Upper lobe of left lung (tissue), 4 donors: ENCODE measurements around the gene SENP7.

Source experiments
- POLR2AphosphoS5 ChIP-seq, 2 donors: sonication (generic); formaldehyde crosslinking; IDR thresholded peaks; one replicate each; pipeline ENCODE4 v1.5.1; 2017; ENCODE audit warnings: antibody characterized with exemption in 2 of 2
- TF ChIP-seq, protein P1 (sequence below), 6 experiments: fragments of 450-650 bp in 4 of 6; fragments of 200-600 bp in 2 of 6; sonication (generic) in 2 of 6; IDR thresholded peaks; one replicate each; pipeline ENCODE4 v1.5.1; 2016 to 2019; ENCODE audit warnings: antibody characterized with exemption in 6 of 6

DNA sequence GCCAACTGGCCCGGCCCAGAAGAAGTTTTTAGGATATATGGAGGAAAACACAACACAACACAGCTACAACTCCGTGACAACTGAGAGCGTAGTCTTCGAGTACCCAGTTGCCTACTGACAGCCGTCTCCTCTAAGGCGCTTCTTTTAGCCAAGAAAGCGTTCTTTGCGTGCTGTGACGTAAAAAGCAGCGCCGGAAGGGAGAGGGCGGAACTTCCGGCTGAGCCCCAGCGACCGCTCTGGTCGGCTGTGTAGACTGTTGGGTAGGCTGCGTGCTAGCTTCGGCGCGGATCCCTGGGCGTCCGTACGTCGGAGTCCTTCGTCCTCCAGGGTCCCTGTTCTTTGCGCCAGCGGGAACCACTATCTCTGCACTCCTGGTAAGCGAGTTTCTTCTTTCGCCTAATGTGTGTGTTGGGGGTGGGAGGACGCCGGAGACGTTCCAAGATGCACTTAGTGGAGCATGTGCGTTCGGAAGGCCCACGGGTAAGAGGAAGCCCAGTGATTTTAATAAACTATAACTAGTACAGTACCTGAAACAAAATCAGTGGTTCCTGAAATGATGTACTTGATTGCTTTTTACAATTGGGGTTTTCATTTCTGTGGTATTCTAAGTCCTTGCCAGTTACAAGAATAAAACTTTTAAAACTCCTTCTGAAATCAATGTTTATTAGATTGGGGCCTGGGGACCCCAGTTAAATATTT lies 48.8 kb upstream of the SENP7 start, which contains the start of gene TRMT10C:
- TF ChIP-seq, protein P1, sequence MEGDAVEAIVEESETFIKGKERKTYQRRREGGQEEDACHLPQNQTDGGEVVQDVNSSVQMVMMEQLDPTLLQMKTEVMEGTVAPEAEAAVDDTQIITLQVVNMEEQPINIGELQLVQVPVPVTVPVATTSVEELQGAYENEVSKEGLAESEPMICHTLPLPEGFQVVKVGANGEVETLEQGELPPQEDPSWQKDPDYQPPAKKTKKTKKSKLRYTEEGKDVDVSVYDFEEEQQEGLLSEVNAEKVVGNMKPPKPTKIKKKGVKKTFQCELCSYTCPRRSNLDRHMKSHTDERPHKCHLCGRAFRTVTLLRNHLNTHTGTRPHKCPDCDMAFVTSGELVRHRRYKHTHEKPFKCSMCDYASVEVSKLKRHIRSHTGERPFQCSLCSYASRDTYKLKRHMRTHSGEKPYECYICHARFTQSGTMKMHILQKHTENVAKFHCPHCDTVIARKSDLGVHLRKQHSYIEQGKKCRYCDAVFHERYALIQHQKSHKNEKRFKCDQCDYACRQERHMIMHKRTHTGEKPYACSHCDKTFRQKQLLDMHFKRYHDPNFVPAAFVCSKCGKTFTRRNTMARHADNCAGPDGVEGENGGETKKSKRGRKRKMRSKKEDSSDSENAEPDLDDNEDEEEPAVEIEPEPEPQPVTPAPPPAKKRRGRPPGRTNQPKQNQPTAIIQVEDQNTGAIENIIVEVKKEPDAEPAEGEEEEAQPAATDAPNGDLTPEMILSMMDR (IDR thresholded peaks at IDR 0.05) = no peak
- TF ChIP-seq POLR2AphosphoS5 (IDR thresholded peaks at IDR 0.05) = peak; percentile 94 to 95
